NCI-H524 treated with DMSO at 0.1 percent for 48 hours (cell line): ENCODE measurements around the gene UBL5.
"Not testable (repeated sequence)": the region's sequence is repeated elsewhere in the genome, so short reads cannot be mapped to it uniquely, and the experiment has no call there.

ENCODE experiments used
- DNase-seq: peaks from one replicate; lab custom pipeline; 2025; lab: John Stamatoyannopoulos, UW

UBL5 gene

DNA sequence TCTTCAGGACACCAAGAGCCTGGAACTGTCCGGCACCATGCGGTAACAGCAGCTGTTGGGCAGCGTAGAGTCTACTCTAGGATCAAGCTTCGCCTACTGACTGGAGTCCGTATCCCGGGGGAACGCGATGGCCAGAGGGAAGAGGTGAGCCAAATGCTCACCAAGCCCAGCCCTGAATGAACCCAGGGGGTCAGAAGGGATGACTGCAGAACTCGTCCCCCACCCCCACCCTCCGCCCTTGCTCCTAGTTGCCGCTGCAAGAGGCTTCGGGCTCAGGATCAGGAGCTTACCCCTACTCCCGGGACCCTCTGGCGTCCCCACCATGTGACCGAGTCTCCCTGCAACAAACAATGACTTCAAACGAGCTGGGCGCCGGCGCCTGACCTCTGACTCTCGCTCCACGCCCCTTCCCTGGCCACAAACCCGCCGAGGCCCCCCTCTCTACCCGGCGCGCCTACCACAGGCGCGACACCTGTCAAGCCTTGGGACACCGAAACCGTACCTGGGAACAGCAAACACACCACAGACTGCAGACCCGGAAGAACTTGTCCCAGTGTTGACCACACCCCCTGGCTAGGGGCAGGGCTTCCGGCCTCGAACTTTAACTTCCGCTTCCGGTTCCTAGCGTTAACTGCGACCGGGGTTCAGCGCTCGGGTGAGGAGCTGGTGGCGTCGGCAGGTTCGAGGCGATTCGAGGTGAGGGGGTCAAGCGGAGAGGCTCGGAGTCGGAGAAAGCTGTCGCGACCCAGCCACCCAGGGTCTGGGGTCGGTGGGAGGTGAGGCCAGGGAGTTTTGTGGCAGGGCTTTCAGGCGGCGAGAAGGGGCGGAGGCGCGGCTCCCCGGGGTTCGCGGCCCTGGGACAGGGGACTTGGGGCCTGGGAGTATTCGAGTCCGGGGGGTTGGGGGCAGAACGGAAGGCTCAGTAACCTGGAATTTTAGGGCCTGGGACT, at the start of gene UBL5:
UBL5 (plus strand) TSS at position 630 of the 950 bp plus-strand sequence. CDS start 420 bp downstream, outside the sequence.
- DNase-seq = peak; percentile 51

DNA sequence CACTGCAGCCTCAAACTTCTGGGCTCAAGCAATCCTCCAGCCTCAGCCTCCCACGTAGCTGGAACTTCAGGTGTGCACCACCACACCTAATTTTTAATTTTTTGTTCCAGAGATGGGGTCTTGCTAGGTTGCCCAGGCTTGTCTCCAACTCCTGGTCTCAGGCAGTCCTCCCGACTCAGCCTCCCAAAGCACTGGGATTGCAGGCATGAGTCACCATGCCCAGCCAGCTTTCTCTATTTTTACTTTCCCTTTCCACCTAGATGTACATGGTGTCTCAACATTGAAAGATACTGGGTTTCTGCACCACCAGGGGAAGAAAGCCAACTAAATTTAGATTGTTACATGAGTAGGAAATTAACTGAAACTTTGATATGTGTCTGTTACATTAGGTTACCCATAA, 45.4 kb upstream of the UBL5 start:
- no peak for DNase-seq

DNA sequence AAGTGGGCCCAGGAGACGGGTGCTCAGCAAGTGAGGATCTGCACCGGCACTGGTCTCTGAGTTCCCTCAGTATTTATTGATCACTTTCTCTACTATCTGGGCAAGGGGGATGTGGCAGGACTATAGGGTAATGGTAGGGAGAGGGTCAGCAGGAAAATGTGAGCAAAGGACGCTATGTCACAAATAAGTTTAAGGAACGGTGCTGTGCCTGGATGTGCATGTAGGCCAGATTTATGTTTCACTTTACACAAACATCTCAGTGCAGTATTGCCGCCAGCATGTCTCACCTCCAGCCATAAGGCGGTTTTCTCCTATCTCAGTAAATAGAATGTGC, 43.6 kb upstream of the UBL5 start:
- DNase-seq = not testable (repeated sequence)

DNA sequence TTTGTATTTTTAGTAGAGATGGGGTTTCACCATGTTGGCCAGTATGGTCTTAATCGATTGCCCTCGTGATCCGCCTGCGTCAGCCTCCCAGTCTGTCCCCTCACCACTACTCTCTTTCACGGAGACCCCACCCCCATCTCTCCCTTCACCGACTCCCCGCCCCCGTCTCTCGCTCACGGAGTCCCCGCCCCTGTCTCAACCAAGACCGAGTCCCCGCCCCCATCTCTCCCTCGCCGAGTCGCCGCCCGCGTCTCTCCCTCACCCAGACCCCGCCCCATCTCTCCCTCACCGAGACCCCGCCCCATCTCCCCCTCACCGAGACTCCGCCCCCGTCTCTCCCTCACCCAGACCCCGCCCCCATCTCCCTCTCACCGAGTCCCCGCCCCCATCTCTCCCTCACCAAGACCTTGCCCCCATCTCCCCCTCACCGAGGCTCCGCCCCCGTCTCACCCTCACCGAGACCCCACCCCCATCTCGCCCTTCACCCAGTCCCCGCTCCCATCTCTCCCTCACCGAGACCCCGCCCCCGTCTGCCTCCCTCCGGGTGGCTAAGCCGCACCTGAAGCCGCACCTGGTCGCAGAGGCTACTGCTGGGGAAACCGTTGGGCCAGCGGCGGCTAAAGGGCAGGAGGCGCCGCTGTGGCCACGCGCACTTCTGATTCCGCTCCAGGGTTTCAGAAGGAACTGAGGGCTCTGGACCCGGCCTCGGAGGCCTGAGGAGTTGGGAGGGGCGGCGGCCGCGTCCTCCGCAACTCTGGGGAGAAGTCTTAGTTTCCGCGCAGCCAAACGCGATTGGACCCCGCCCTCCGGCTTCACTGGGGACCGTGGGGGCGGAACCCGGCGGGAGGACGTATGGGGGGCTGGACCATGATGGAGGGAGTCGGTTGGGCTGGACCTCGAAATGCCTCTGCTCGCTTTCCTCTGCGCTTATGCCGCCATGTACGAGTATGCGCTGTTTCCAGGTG, 42.1 kb upstream of the UBL5 start:
- DNase-seq = peak; percentile 61

DNA sequence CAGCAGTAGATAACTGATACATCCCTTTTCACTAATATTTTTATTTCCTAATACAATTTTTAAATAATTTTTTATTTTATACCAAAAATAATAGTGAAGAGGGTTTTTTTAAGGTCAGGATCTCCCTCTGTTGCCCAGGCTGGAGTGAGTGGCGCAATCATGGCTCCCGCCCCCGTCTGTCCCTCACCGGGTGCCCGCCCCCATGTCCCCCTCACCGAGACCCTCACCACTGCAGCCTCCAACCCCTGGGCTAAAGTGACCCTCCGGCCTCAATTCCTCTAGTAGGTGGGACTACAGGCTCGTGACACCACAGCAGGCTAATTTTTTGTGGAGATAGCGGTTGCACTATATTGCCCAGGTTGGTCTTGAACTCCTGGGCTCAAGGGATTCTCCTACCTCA, 41.4 kb upstream of the UBL5 start:
- DNase-seq = no peak

DNA sequence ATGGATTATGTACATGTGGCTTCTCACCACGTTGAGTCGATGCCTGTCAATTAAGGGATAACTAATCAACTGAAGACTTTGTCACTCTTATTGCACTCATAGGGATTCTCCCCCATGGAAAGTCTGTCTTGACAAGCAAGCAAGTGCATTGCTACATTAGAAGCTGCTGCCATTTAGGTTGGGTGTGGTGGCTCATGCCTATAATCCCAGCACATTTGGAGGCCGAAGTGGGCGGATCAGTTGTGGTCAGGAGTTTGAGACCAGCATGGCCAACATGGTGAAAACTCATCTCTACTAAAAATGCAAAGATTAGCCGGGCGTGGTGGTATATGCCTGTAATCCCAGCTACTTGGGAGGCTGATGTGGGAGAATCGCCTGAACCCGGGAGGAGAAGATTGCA, 40.9 kb upstream of the UBL5 start:
- DNase-seq = no peak

DNA sequence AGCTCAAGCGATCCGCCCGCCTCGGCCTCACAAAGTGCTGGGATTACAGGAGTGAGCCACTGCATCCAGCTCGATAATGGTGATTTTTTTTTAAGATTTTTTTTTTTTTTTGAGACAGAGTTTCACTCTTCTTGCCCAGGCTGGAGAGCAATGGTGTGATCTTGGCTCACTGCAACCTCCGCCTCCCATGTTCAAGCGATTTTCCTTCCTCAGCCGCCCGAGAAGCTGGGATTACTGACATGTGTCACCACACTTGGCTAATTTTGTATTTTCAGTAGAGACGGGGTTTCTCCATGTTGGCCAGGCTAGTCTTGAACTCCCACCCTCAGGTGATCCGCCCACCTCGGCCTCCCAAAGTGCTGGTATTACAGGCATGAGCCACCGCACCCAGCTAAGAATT, 39.1 kb upstream of the UBL5 start:
- not testable (repeated sequence) for DNase-seq

DNA sequence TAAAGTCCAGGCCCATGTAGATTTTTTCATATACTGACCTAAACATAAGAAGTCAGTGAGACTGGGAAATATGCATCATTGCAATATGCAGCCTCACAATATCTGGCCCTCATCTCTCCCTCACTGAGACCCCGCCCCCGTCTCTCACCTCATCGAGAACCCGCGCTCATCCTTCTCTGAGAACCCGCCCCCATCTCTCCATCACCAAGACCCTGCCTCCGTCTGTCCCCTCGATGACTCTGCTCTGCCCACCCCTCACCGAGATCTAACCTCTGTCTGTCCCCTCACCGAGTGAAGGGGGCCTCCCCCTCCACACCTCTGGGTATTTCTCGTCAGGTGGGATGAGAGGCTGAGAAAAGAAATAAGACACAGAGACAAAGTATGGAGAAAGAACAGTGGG, 38.7 kb upstream of the UBL5 start:
- no peak for DNase-seq

DNA sequence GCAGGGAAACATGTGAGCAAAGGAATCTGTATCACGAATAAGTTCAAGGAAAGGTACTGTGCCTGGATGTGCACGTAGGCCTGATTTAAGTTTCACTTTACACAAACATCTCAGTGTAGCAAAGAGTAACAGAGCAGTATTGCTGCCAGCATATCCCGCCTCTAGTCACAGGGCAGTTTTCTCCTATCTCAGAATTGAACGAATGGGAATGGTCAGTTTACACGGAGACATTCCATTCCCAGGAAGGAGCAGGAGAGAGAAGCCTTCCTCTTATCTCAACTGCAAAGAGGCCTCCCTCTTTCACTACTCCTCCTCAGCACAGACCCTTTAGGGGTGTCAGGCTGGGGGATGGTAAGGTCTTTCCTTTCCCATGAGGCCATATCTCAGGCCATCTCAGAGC, 38.1 kb upstream of the UBL5 start:
- not testable (repeated sequence) for DNase-seq

DNA sequence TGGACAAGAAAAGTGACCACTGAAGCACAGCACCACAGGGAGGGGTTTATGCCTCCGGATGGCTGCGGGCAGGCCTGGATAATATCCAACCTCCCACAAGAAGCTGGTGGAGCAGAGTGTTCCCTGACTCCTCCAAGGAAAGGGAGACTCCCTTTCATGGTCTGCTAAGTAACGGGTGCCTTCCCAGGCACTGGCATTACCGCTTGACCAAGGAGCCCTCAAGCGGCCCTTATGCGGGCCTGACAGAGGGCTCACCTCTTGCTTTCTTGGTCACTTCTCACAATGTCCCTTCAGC, 36.7 kb upstream of the UBL5 start:
- not testable (repeated sequence) for DNase-seq

DNA sequence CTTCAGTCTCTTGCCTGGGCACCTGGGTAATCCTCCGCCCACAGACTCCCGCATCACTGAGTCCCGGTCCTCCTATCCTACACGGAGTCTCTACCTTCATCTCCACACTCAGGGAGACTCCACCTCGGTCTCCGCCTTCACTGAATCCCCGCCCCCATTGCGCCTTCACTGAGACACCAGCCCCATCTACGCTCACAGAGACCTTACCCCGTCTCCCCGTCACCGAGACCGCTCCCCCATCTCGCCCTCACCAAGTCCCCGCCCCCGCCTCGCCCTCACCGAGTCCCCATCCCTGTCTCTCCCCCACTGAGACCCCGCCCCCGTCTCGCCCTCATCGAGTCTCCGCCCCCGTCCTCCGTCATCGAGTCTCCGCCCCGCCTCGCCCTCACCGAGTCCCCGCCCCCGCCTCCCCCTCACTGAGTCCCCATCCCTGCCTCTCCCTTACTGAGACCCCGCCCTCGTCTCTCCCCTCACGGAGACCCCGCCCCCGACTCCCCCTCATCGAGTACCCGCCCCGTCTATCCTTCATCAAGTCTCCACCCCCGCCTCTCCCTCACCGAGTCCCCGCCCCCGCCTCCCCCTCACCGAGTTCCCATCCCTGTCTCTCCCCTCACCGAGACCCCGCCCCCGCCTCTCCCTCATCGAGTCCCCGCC, 36.0 kb upstream of the UBL5 start:
- DNase-seq = peak; percentile 34

DNA sequence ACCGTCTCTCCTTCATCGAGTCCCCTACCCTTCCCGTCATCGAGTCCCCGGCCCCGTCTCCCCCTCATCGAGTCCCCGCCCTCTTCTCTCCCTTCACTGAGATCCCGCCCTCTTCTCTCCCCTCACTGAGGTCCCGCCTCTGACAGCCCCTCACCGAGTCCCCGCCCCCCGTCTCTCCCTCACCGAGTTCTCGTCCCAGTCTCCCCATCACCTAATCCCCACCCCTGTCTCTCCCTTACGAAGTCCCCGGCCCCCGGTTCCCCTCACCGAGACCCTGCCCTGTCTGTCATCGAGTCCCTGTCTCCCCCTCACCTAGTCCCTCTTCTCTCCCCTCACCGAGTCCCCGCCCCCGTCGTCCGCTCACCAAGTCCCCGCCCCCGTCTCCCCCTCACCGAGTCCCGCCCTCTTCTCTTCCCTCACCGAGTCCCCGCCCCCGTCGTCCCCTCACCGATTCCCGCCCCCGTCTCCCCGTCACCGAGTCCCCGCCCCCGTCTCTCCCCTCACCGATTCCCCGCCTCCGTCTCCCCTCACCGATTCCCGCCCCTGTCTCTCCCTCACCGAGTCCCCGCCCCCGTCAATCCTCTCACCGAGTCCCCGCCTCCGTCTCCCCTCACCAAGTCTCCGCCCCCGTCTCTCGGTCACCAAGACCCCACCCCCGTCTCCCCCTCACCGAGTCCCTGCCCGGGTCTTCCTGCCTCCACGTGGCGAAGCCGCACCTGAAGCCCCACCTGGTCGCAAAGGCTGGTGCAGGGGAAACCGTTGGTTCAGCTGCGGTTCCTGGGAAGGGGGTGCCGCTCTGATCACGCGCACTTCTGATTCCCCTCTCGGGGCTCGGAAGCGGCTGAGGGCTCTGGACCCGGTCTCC, 35.3 kb upstream of the UBL5 start:
- DNase-seq = peak; percentile 15

DNA sequence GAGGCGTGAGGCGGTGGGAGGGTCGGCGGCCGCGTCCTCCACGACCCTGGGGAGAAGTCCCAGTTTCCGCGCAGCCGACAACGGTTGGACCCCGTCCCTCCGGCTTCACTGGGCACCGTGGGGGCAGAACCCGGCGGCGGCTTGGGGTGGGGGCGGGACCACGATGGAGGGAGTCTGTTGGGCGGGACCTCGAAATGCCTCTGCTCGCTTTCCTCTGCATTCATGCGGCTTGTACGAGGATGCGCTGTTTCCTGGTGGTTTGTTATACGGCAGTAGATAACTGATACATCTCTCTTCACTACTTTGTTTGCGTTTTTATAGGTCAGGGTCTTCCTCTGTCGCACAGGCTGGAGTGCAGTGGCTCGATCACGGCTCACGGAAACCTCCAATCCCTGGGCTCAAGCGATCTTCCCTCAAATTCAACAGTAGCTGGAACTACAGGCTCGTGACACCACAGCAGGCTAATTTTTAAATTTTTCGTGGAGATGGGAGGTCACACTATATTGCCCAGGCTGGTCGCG, 34.6 kb upstream of the UBL5 start:
- DNase-seq = no peak

DNA sequence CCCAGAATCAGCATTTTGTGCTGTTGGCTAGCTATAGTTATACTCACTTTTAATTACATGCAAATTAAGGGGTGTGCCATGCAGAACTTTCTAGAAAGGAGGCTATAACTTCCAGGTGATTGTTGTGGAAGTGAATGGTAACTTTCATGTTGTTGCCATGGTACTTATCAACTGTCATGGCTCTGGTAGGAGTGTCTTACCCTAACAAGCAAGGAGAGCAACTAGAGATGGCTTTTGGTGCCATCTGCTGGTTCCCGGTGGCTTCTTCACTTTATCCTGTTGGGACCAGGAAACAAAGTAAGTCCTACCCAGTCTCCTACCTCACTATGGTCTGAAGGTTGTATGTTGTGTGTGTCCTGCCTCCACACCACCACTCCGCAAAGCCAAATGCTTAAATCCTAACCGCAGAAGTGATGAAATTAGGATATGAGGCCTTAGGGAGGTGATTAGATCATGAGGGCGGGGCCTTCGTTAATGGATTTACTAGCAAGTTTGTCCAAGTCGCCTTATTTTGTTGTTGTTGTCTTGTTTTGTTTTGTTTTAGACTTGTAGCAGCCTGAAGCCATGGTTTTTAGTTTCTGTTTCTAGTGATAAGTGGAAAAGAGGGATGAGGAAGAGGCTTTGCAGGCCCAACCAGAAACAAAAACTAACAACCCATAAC, 31.5 kb upstream of the UBL5 start:
- peak; percentile 62 for DNase-seq

DNA sequence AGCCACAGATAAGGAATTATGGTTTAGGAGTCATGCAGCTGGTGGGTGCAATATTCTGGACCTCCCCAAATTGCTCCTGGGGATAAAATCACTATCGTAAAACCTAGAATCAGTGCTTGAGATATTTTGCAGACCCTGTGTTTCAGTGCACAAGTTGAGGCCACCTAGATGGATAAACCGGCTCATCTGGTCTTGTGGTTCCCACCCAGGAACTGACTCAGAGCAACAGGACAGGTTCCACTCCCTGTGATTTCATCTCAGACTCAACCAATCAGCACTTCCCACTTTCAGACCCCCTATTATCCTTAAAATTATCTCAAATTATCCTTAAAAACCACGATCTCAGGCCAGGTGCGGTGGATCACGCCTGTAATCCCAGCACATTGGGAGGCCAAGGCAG, 29.8 kb upstream of the UBL5 start:
- DNase-seq = no peak

DNA sequence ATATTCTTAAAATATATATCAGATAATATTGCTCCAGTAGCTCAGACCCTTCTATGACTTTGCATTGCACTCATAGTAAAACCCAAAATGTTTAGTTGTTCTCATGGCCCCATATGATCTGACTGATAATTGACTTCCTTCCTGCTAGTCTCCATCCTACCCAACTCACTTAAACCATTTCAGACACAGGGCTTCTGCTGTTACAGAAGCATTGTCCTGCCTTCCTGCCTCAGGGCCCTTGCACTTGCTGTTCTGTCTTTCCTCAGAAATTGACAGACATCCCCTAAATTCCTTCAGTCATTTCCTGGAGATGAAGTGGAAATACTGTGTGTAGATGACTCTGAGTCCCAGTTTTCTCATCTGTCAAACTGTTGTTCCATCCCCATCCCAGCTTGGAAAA, 28.6 kb upstream of the UBL5 start:
- no peak for DNase-seq

DNA sequence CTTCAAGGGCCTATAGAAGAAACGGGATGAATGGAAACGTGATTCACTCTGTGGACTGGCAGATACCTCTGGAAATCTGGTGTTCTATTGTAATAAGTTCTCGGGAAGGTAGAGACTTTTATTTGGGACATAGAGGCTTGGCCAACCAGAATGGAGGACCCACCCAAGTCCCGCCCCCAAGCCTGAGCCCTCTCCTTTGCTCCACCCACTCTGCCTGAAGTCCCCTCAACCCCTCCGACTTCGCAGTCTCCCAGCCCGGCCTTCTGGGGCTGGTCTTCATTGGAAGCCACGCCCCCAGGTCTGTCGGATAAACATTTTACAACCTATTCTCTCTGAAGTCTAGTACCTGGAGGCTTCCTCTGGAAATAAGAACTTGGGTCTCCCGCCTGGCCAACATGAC, 25.7 kb upstream of the UBL5 start:
- DNase-seq = no peak

DNA sequence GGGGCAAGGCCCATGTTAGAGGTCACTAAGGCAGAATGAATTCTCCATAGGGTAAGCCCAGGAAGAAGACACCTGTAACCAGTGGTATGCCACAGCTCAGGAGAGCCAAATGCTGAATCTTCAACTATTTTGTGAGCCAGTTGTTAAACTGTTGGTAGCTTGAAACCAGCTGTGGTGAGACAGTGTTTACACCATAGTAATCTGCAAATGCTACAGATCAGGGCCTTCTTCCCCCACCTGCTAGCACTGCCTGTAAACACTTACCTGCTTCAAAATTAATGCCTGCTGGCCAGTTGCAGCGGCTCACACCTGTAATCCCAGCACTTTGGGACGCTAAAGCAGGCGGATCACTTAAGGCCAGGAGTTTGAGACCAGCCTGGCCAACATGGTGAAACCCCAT, 20.9 kb upstream of the UBL5 start:
- no peak for DNase-seq

DNA sequence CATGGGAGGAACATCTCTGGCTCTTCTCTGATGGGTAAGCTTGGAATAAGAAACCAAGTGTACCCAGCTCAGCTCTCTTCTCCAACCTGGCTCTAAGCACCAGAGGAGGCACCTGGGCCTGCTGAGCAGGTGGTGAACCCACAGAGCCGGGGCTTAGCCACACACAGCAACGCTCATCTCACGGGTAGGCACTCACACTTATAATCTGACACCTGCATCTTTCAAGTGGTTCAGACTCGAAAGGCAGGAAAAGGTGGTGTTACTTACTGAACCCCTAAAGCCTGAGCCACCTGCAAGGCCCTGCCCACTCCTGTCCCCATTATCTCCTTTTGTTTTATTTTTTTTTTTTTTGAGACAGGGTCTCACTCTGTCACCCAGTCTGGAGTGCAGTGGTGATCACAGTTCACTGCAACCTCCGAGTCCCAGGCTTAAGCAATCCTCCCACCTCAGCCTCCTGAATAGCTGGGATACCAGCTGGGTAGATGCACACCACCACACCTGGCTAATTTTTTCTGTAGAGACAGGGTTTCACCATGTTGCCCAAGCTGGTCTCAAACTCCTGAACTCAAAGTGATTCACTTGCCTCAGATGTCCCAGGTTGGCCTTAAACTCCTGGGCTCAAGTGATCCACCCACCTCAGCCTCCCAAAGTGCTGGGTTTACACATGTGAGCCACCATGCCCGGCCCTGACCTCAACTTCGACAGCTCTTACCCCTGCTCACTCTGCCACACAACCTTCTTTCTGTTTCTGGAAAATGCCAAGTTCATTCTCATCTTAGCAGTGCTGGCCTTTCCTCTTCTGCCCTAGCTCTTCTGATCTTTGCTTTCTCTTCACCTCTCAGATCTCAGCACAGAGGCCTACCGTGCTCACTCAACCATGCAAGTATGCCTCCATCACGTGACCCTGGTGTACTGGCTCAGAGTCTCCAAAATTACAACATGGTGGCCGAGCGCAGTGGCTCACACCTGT, 18.6 kb upstream of the UBL5 start:
- DNase-seq = no peak

DNA sequence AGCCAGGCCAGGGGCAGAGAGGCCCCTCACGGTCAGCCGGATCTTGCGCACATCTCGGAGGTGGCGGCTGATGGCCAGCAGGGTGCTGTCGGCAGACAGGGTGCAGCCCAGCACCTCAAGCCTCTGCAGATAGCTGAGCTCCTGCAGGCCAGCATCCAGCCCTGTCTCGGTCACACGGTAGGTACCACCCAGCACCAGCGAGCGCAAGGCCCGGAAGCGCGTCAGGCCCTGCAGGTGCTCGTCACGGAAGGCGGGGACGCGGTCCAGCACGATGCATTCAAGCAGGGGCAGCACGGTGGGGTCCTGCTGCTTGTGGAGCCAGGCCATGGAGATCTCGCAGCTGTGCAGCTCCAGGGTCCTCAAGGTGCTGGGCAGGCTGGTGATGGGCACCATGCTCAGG, 16.6 kb upstream of the UBL5 start:
- DNase-seq = no peak
